HG03575 (cell line): ENCODE measurements around the gene CCDC88C.

ENCODE experiments used
- ATAC-seq: cut with Tn5 transposase; IDR thresholded peaks from one replicate; pipeline ENCODE4 v1.9.1; 2021; ENCODE audit not compliant: unreplicated experiment, insufficient number of reproducible peaks, low FRiP score; ENCODE audit errors: extremely low read depth

The CCDC88C gene

DNA sequence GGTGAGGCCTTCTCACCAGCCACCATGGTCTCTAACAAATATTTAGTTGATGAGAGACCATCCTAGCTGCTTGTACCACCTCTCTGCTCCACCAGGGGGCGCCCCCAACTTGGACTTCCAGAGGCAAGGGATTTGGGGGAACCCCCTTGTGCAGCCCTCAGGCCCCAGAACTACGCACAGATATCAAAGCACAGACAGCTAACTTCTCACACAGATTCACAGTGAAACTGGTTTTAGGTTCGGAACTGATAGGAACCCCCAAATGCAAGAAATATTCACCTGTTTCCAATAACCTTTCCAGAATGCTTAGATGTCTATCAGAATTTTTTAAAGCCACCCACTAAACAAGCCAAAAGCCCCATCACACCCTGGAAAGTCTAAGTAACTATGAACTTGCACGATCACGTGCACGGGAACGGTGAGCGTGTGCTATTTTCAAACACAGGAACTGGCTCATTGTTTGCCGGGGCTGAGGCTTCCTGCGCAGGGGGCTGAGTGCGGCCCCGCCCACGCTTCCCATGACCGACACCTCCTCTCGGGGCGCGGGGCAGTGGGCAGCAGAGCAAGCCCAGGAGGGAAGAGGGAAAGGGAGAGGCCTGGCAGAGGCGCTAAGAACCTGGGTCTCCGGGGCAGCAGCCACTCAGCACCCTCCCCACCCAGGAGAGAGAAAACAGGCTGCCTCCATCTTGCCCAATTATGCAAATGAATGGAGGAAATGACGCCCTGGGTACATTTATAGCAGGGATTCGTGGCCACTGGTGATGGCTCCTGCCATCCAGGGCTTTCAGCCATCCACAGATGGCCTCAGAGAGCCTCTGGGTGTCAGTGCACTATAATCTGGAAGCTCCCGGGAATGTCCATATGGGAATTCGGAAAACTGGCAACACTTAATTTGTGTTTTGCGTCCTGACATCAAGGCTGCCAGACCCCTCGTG, 93.7 kb downstream of the CCDC88C start:
- no peak for ATAC-seq

DNA sequence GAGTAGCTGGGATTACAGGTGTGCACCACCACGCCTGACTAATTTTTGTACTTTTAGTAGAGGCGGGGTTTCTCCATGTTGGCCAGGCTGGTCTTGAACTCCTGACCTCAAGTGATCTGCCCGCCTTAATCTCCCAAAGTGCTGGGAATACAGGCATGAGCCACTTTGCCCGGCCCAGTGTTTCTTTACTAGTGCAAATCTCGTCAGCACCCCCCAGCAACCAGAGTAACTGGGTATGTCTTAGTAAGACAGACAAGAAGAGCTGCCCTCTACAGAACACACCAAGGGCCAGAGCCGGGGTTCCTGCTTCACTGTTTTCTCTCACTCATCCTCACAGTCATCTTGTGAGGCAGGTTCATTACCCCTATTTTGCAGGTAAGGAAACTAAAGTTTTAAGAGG, 94.6 kb downstream of the CCDC88C start:
- ATAC-seq, result no peak

DNA sequence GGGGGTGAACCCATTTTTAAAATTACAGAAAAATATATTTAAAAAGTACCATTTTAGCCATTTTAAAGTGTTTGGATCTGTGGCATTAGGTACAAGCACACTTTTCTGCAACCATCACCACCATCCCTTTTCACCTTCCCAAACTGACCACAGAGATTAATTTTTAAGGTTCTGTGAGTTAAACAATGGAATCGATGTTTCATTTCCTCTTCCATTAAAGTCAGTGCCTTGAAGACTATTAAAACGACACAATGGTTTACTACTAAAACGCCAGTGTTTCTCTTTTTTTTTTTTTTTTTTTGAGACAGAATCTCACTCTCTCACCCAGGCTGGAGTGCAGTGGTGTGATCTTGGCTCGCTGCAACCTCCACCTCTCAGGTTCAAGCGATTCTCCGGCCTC, 95.0 kb downstream of the CCDC88C start:
- no peak for ATAC-seq

DNA sequence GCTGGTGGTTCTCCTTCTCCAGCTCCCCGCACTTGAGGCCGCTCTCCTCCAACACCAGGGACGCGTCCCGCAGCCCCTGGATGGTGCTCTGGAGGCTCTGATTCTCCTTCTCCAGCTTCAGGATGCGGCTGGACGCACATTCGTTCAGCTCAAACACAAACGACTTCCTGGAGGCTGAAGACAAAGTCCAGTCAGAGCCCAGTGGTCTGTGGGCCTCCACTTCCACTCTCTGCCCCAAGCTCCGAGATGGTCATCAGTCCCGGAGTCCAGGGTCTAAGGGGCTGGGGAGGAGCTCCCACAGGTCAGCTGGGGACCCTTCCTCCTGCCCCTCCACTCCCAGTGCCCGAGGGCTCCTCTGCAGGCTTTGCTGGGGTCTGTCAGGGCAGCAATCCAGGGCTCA, 96.5 kb downstream of the CCDC88C start:
- no peak for ATAC-seq

DNA sequence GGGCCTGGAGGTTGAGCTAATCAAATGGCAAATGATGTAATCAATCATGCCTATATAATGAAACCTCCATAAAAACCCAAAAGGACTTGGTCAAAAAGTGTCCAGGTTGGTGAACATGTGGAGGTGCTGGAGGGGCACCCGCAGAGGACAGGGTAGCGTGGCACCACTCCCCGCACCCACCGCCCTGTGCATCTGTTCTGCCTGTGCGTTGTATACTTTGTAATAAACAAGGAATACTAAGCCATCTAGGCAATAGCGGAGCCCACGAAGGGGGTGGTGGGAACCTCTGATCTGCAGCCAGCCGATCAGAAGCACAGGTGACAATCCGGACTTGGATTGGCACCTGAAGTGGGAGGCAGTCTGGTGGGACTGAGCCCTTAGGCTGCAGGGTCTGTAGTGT, 97.4 kb downstream of the CCDC88C start:
- no peak for ATAC-seq

DNA sequence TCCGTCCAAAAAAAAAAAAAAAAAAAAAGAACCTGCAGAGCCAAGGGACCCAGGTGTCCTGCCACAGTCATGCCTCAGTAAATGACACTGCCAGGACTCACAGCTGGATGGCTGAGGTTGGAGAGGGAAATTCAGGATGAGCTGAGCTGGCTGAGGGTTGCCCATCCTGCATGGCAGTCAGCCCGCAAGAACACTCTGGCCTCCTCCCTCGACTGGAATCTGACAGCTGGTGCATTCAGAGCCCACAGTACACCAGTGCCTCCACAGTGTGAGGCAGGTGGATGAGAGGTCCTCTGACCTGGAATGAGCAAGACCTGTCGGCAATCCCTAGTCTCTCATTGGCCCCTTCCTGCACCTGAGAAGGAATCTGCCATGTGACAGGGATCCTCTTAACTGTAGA, 98.7 kb downstream of the CCDC88C start:
- ATAC-seq, result no peak

DNA sequence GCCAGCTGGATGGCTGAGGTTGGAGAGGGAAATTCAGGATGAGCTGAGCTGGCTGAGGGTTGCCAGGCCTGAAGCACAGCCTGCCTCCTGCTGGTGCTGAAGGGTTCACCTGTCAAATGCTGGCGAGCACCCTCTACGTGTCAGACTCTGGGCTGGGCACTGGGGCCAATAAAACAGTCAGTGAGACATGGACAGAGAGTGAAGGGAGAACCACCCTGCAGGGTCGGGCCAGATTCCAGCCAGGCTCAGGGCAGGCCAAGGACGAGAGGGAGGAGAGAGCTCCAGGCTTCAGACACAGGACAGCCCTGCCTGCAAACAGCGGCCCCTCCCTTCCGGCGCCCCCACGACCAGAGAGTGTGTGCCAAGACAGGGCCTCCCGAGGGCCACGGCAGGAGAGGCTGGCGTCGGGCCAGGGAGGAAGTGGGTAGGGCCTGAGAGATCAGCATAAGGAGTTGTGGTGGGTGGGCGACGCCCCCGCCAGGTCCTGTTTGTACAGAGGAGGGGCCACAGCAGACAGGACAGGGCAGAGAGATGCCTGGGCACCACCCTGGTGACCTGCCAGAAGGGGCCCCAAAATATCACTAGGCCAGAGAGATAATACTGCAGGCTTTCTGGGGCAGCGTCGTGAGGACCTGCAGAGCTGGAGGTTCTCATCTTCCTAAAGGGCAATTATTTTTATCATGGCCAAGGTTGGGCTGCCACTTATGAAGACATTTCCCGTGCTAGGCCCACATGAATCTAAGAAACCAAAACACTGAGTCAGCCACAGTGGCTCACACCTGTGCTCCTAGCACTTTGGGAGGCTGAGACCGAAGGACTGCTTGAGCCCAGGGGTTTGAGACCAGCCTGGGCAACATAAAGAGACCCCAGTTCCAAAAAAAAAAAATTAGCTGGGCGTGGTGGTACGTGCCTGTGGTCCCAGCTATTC, 100.0 kb downstream of the CCDC88C start:
- ATAC-seq, result no peak

DNA sequence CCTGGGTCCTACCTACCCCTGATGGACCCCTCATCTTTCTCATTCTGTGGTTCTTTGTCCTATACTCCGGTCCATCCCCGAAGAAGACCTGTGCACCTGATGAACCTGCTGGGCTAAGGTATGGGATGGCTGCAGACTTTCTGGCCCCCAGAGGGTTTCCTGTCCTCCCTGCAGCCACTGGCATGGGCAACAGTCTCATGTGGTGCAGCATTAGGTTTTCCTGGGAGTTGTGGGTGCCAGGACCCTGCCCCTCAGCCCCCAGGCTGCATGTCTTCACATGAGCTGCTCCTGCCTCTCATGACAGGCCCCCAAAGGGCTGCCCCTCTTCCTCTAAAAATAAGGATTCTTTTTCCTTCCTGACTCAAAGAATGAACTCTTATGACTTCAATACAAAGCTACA, 100.9 kb downstream of the CCDC88C start:
- no peak for ATAC-seq

DNA sequence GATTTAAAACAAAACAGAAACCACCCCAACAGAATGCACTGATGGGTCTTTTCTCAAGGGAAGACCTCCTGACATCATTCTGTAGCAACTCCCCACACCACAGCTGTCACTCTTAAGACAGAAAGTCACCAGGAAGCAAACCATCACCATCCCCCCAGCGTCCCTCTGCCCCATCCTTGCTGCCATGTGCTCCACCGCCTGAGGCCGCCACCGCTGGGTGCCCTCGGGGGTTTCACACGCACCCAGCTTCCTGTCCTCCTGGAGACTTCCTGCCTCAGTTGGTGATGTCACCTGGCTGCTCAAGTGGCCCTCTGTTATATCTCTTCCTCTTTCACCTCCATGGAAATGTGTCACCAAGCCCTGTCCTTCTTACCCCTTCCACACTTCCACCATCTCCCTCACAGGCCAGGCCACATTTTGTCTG, 101.8 kb downstream of the CCDC88C start:
- ATAC-seq, result peak; percentile 62

DNA sequence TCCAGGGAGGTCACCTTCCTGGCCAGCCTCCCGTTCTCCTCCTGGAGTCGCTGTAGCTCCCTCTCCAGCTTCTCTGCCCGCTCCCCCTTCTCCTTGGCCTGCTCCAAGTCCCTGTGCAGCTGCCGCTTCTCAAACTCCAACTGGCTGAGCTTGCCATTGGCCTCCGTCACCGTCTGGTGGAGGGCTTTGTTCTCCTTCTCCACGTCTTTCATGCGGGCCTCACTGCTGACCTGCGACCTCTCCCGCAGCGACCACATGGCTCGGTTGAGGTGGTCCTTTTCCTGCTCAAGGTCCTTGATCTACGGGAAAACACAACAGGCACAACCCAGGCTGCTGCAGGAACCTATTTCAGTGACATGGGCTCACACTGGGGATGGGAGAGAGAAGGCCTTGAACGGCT, 103.8 kb downstream of the CCDC88C start:
- ATAC-seq, result no peak

DNA sequence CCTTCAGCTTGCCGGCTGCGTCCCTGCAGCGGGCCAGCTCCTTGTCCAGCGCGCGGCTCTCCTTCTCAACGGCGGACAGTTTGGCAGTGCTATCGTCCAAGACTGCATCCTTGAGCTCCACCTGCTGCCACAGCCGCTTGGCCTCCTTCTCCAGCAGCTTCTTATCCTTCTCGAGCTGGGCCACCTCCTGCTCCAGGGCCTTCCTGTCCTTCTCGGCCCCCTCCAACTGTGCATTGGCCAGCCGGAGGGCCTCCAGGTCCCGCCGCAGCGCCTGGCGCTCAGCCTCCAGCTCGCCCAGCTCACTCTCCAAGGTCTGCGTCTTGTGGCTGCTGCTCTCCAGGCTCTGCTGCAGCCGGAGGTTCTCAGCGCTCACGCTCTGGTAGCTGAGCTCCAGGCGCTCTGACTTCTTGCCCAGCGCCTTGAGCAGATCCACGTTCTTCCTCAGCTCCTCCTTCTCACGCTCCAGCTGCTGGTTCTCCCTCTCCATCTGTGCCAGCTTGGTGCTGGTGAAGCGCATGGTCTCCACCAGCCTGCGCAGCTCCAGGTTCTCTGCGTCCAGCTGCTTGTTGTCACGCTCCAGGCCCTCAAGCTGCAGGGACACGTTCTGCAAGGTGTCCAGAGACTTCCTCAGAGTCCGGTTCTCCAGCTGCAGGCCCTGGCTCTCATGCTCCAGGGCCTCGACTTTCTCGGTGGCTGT, 104.3 kb downstream of the CCDC88C start:
- no peak for ATAC-seq

DNA sequence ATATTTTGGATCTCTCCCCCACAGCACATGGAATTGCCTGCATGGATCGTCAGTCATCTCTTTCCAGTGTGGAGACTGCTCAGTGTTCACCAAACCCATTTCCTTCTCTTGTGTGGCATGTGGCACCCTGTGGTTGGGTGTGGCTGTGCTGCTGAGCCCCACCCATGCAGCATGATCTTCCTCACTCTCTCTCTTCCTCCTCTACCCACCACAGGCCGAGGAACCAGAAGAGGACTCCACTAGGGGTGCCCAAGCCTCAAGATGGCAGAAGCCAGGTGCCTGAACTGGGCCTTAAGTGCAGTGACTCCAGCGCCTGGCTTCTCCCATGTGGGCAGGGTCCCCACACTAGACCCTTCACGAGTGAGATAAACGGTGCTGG, 106.3 kb downstream of the CCDC88C start:
- ATAC-seq, result no peak

DNA sequence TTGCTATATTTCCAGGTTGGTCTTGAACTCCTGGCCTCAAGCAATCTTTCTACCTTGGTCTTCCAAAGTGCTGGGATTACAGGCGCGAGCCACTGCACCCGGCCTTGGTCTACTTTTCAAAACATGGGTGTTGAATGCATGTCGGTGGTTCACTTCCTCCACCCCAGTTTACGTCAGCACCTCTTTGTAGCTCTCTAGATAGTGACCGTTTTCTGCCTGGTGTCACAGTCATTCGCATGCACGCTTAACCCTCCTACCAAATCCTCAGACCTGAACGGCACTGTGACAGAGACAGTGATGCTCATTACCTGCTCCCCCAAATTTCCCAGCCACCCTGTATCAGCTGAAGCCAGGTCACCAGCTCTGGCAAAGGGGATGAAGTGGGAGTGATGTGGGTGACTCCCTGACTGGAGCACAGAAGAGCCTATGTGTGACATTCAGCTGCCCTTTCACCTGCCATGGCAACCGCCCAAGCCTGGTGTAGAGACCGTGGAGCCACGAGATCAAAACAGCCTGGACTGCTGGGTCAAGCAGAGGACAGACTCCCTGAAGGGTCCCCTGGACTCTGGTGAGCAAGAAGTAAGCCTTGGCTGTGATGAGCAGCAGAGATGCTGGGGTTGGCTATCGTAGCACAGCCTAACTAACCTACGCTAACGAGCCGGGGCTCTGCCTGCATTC, 106.9 kb downstream of the CCDC88C start:
- ATAC-seq, result no peak

DNA sequence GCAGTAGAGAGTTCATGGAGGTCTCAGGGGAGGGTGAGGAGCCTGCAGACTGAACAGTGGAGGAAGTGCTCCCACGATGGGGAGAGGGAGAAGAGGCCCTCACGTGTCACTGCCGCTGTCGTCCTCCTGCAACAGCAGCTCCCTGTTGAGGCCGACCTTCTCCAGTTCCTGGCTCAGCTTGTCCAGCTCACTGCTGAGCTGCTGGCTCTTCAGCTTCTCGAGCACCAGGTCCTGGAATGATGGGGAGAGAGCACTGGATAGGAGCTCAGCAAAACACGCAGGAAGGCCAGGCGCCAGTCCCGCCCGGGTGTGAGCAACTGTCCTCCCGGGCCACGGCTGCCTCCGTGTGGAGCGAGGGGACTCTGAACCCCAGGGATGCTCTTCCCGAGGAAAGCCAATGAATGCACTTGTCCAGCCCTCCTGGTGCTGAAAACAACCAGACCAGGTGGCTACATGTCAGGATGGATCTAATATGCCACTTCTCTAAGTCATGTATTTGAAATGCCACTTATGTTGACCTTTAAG, 107.8 kb downstream of the CCDC88C start:
- no peak for ATAC-seq

DNA sequence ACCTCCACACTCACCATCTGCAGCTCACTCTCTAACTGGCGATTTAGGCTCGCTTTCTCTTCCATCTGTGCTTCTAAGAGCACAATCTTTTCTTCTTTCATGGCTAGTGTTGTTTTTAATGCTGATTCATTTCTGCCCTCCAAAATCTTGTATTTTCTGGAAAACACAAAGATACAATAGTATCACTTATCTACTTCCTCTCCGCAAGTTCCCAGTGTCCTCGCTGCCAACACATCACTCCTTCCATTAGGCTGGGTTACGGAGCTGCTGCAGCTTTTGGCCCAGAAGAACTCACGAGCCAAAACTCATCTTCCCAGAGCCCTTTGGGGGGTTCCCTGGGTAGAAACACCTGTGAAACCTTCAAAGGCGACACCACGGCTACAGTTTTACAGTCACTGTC, 109.3 kb downstream of the CCDC88C start:
- ATAC-seq, result no peak

DNA sequence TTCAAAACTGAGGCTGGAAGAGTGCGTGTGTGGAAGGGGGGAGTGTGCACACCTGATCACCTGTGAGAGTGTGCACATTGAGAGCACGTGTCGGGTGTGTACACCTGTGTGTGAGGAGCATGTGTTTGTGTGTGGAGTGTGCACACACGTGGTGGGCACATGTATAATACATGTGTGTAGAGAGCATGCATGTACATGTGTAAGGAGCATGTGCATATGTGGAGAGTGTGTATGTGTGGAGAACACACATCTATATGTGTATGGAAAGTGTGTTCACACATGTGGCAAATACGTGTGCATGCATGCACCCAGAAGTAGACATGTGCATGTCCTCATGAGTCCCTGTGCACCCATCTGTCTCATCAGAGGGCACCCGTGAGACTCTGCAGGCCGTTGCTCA, 110.0 kb downstream of the CCDC88C start:
- ATAC-seq, result no peak

DNA sequence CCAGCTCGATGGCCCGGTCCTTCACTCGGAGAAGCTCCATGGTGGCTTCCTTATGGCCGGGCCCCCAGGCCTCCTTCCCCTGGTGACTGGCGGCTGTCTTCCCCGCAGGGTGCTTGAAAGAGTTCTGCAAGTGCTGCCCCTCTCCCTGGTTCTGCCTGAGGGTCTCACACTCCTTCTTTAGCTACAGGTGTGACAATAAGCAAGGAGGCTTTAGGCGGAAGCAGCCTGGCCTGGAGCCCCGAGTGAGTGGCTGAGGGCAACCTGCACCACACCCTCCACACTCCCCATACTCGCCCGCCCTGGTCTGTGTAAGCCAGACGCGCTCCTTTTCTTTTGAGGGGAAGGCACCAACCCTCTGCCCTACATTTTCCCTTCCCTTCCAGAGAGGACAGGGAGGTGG, 110.6 kb downstream of the CCDC88C start:
- no peak for ATAC-seq

DNA sequence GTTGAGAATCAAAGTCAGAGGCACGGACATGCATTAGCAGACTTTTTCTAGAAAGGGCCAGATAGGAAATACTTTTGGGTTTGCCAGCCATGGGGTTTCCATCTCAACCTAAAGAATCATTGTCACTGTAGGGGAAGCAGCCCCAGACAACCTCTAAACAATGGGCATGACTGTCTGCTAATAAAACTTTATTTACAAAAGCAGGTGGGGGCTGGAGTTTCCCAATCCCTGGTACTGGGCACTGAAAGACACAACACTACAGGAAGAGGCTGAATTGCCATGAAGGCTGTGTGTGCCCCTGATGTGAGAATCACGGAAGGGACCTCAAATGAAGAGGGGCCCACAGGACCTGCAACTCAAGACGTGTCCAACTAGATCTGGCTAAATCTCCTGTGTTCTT, 111.1 kb downstream of the CCDC88C start:
- no peak for ATAC-seq
